HCT116 (cell line): Measurements from ENCODE around the gene WWTR1. TPM values are rescaled to one million over a fixed set of nuclear protein-coding genes. Genes with fewer than 3 reads are reported as not detected.

Experiments used
- ATAC-seq: fragments of 200-7000 bp; cut with Tn5 transposase; 2 replicates; pipeline ENCODE4 v1.9.1; 2020; ENCODE audit warnings: mild to moderate bottlenecking, moderate library complexity
- BruUV-seq: library from RNA; stranded (reverse); fragments of 400-500 nt; replicated peaks from 2 replicates; lab custom pipeline; 2021; lab: Mats Ljungman, UMichigan
- CTCF ChIA-PET: fragments of 300-600 bp; sonication (Branson Sonifier 250); formaldehyde crosslinking; loops from one replicate; lab custom pipeline; 2021; ENCODE audit warnings: antibody characterized with exemption; lab: Charles Lee
- POLR2A ChIA-PET: fragments of 300-600, 350-600 bp; sonication (Branson Sonifier 250); formaldehyde crosslinking; loops from one replicate; lab custom pipeline; 2021; ENCODE audit warnings: antibody characterized with exemption; lab: Charles Lee
- RAD21 ChIA-PET, 2 experiments: fragments of 300-600 bp; sonication (Branson Sonifier 250); formaldehyde crosslinking; loops; one replicate each; lab custom pipeline; 2023; ENCODE audit warnings: low total read pairs in 2 of 2; ENCODE audit not compliant: uncharacterized antibody in 2 of 2, unreplicated experiment in 2 of 2, low non-redundant PET in 1 of 2; lab: Charles Lee
- DNase-seq: peaks from one replicate; pipeline ENCODE4 v3.0.0-alpha.2; 2010; ENCODE audit warnings: low read depth, low spot score
- H2AFZ ChIP-seq: fragments of 200-600 bp; shearing (Covaris generic), sonication (generic); 2 replicates; pipeline ENCODE4 v1.6.1; 2017; ENCODE audit warnings: low read depth, mixed run types, mixed read lengths, antibody characterized with exemption, low read length; ENCODE audit not compliant: poor library complexity, severe bottlenecking
- H3K27ac ChIP-seq: 2 replicates; pipeline ENCODE4 v1.5.1; 2012; ENCODE audit warnings: low read depth, low read length
- H3K27me3 ChIP-seq: fragments of 200-600 bp; sonication (generic); 2 replicates; pipeline ENCODE4 v1.6.1; 2016; ENCODE audit warnings: mixed run types, low read length, mixed read lengths; ENCODE audit not compliant: insufficient read depth
- H3K36me3 ChIP-seq, 2 experiments: fragments of 200-500 bp in 1 of 2; fragments of 200-600 bp in 1 of 2; sonication (Bioruptor generic) in 1 of 2; sonication (generic) in 1 of 2; 2 replicates each; pipeline versions ENCODE4 v1.5.1 to v1.6.1; 2014 to 2016; ENCODE audit warnings: low read length in 2 of 2, inconsistent platforms in 1 of 2, mixed read lengths in 1 of 2, mixed run types in 1 of 2; ENCODE audit not compliant: insufficient read depth in 2 of 2, control insufficient read depth in 1 of 2
- H3K4me1 ChIP-seq, 2 experiments: fragments of 200-600 bp in 1 of 2; sonication (generic) in 1 of 2; 2 replicates each; pipeline versions ENCODE4 v1.5.1 to v1.6.1; 2012 to 2017; ENCODE audit warnings: low read length in 2 of 2, inconsistent platforms in 1 of 2, mild to moderate bottlenecking in 1 of 2, mixed read lengths in 1 of 2, mixed run types in 1 of 2, moderate library complexity in 1 of 2; ENCODE audit not compliant: insufficient read depth in 2 of 2, control insufficient read depth in 1 of 2
- H3K4me2 ChIP-seq: fragments of 200-600 bp; sonication (generic); 2 replicates; pipeline ENCODE4 v1.6.1; 2017; ENCODE audit warnings: mixed run types, low read length, mixed read lengths
- H3K4me3 ChIP-seq, 2 experiments: fragments of 200-600 bp in 1 of 2; sonication (generic) in 1 of 2; replicated peaks in 1 of 2; 2 replicates each; pipeline ENCODE4 v1.5.1; 2011 to 2016; ENCODE audit warnings: low read length in 2 of 2, control low read depth in 1 of 2, low read depth in 1 of 2, mild to moderate bottlenecking in 1 of 2, mixed read lengths in 1 of 2, mixed run types in 1 of 2
- H3K79me2 ChIP-seq: fragments of 200-600 bp; sonication (generic); 2 replicates; pipeline ENCODE4 v1.6.1; 2017; ENCODE audit warnings: mild to moderate bottlenecking, mixed run types, low read length, moderate library complexity, mixed read lengths; ENCODE audit not compliant: insufficient read depth
- H3K9ac ChIP-seq: fragments of 200-600 bp; sonication (generic); 2 replicates; pipeline ENCODE4 v1.6.1; 2016; ENCODE audit warnings: low read length, mixed read lengths
- H3K9me2 ChIP-seq: fragments of 200-600 bp; sonication (generic), shearing (Covaris generic); 2 replicates; pipeline ENCODE4 v1.6.1; 2017; ENCODE audit warnings: mixed run types, mild to moderate bottlenecking, moderate library complexity; ENCODE audit not compliant: insufficient read depth
- H3K9me3 ChIP-seq, 2 experiments: fragments of 200-500 bp in 1 of 2; fragments of 200-600 bp in 1 of 2; sonication (Bioruptor generic) in 1 of 2; sonication (generic) in 1 of 2; 2 replicates each; pipeline ENCODE4 v1.6.1; 2014 to 2017; ENCODE audit warnings: low read length in 2 of 2, mixed read lengths in 2 of 2, inconsistent platforms in 1 of 2, low read depth in 1 of 2, mild to moderate bottlenecking in 1 of 2, mixed run types in 1 of 2, moderate library complexity in 1 of 2; ENCODE audit not compliant: control insufficient read depth in 1 of 2, insufficient read depth in 1 of 2
- H4K20me1 ChIP-seq: fragments of 200-600 bp; sonication (generic), shearing (Covaris generic); 2 replicates; pipeline ENCODE4 v1.6.1; 2017; ENCODE audit warnings: mixed run types, mild to moderate bottlenecking, moderate library complexity; ENCODE audit not compliant: insufficient read depth
- CBX3 ChIP-seq: IDR thresholded peaks from 2 replicates; pipeline ENCODE4 v1.6.1; 2012; ENCODE audit warnings: low read depth
- CEBPB ChIP-seq: IDR thresholded peaks from 2 replicates; pipeline ENCODE4 v1.6.1; 2012; ENCODE audit warnings: low read depth
- EZH2phosphoT487 ChIP-seq: fragments of 200-600 bp; IDR thresholded peaks from 2 replicates; pipeline ENCODE4 v1.6.1; 2018; ENCODE audit warnings: antibody characterized with exemption, borderline replicate concordance
- FOSL1 ChIP-seq: IDR thresholded peaks from 2 replicates; pipeline ENCODE4 v1.6.1; 2012; ENCODE audit warnings: low read depth
- JUND ChIP-seq: IDR thresholded peaks from 2 replicates; pipeline ENCODE4 v1.6.1; 2012
- POLR2A ChIP-seq: IDR thresholded peaks from 2 replicates; pipeline ENCODE4 v1.7.0; 2011; ENCODE audit warnings: borderline replicate concordance; ENCODE audit not compliant: insufficient read depth, insufficient read length; ENCODE audit errors: extremely low read depth
- SP1 ChIP-seq: IDR thresholded peaks from 2 replicates; pipeline ENCODE4 v1.6.1; 2012; ENCODE audit warnings: low read depth
- SRF ChIP-seq: IDR thresholded peaks from 2 replicates; pipeline ENCODE4 v1.6.1; 2012; ENCODE audit warnings: low read depth
- TCF7L2 ChIP-seq: IDR thresholded peaks from 2 replicates; pipeline ENCODE4 v1.7.0; 2011; ENCODE audit warnings: borderline replicate concordance, inconsistent platforms; ENCODE audit not compliant: insufficient read depth, insufficient read length; ENCODE audit errors: extremely low read depth
- YY1 ChIP-seq: IDR thresholded peaks from 2 replicates; pipeline ENCODE4 v1.6.1; 2011; ENCODE audit warnings: low read length, low read depth, moderate library complexity, mild to moderate bottlenecking; ENCODE audit not compliant: insufficient replicate concordance; ENCODE audit errors: extremely low read depth
- ZFX ChIP-seq: fragments of 450-650 bp; IDR thresholded peaks from 2 replicates; pipeline ENCODE4 v1.6.1; 2017
- intact Hi-C: fragments of 100-400 bp; cut with micrococcal nuclease; formaldehyde crosslinking; loops from 2 replicates; pipeline ENCODE4 v1.10.0; 2022
- total RNA-seq: library from RNA; stranded (reverse); gene quantifications from one replicate; pipeline ENCODE4 v1.2.1, GENCODE V29; 2021; ENCODE audit not compliant: unreplicated experiment
- TF ChIP-seq, protein P1 (sequence below), 3 experiments: fragments of 200-600 bp in 1 of 3; sonication (generic) in 1 of 3; IDR thresholded peaks in 2 of 3; conservative IDR thresholded peaks in 1 of 3; 2 replicates each; pipeline ENCODE4 v1.5.1; 2012 to 2017; ENCODE audit warnings: low read depth in 2 of 3, low read length in 2 of 3, antibody characterized with exemption in 1 of 3, borderline replicate concordance in 1 of 3, control low read depth in 1 of 3, mild to moderate bottlenecking in 1 of 3, mixed read lengths in 1 of 3, mixed run types in 1 of 3, moderate library complexity in 1 of 3; ENCODE audit not compliant: insufficient read depth in 1 of 3
- TF ChIP-seq, protein P2 (sequence below): IDR thresholded peaks from 2 replicates; pipeline ENCODE4 v1.6.1; 2012
- TF ChIP-seq, protein P3 (sequence below): IDR thresholded peaks from 2 replicates; pipeline ENCODE4 v1.6.1; 2012; ENCODE audit warnings: low read depth

WWTR1 gene
- total RNA-seq, 1 experiment from 2014 or later: 46.9 TPM

DNA sequence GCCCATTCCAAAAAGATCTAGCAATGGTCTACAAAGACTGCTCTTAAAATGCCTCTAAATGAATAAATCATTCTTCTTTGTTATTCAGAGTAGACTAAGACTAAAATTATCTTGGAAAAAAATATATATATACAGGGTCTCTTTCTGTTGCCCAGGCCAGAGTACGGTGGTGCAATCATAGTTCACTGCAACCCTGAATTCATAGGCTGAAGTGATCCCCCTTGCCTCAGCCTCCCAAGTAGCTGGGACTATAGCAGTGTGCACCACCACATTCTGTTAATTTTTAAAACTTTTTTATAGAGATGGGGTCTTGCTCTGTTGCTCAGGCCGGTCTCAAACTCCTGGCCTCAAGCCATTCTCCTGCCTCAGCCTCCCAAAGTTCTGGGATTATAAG lies 18.7 kb downstream of the WWTR1 start:
- no peaks in the 10 kb centered on the region for H3K9me2 ChIP-seq
- H3K36me3 ChIP-seq: no peaks in the 10 kb centered on the region
- no peak overlapping the region for H3K9ac ChIP-seq
- ATAC-seq: no peak
- no peaks in the 10 kb centered on the region for H3K27me3 ChIP-seq
- no peak for DNase-seq
- TF ChIP-seq SRF (no peak), POLR2A (no peak), JUND (no peak), EZH2phosphoT487 (no peak), TCF7L2 (no peak), FOSL1 (no peak), ZFX (no peak), CBX3 (no peak), SP1 (no peak), YY1 (no peak), CEBPB (no peak)
- TF ChIP-seq, protein P1, sequence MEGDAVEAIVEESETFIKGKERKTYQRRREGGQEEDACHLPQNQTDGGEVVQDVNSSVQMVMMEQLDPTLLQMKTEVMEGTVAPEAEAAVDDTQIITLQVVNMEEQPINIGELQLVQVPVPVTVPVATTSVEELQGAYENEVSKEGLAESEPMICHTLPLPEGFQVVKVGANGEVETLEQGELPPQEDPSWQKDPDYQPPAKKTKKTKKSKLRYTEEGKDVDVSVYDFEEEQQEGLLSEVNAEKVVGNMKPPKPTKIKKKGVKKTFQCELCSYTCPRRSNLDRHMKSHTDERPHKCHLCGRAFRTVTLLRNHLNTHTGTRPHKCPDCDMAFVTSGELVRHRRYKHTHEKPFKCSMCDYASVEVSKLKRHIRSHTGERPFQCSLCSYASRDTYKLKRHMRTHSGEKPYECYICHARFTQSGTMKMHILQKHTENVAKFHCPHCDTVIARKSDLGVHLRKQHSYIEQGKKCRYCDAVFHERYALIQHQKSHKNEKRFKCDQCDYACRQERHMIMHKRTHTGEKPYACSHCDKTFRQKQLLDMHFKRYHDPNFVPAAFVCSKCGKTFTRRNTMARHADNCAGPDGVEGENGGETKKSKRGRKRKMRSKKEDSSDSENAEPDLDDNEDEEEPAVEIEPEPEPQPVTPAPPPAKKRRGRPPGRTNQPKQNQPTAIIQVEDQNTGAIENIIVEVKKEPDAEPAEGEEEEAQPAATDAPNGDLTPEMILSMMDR (IDR thresholded peaks at IDR 0.05 in 2 of 3, conservative IDR thresholded peaks at IDR 0.05 in 1 of 3; ENCODE audit: borderline replicate concordance in 1 of 3, insufficient read depth in 1 of 3, low read depth in 2 of 3, low read length in 2 of 3): no peak
- TF ChIP-seq, protein P2, sequence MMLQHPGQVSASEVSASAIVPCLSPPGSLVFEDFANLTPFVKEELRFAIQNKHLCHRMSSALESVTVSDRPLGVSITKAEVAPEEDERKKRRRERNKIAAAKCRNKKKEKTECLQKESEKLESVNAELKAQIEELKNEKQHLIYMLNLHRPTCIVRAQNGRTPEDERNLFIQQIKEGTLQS: no peak
- TF ChIP-seq, protein P3, sequence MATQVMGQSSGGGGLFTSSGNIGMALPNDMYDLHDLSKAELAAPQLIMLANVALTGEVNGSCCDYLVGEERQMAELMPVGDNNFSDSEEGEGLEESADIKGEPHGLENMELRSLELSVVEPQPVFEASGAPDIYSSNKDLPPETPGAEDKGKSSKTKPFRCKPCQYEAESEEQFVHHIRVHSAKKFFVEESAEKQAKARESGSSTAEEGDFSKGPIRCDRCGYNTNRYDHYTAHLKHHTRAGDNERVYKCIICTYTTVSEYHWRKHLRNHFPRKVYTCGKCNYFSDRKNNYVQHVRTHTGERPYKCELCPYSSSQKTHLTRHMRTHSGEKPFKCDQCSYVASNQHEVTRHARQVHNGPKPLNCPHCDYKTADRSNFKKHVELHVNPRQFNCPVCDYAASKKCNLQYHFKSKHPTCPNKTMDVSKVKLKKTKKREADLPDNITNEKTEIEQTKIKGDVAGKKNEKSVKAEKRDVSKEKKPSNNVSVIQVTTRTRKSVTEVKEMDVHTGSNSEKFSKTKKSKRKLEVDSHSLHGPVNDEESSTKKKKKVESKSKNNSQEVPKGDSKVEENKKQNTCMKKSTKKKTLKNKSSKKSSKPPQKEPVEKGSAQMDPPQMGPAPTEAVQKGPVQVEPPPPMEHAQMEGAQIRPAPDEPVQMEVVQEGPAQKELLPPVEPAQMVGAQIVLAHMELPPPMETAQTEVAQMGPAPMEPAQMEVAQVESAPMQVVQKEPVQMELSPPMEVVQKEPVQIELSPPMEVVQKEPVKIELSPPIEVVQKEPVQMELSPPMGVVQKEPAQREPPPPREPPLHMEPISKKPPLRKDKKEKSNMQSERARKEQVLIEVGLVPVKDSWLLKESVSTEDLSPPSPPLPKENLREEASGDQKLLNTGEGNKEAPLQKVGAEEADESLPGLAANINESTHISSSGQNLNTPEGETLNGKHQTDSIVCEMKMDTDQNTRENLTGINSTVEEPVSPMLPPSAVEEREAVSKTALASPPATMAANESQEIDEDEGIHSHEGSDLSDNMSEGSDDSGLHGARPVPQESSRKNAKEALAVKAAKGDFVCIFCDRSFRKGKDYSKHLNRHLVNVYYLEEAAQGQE: no peak
- peaks cover 72% of the 10 kb centered on the region for H3K79me2 ChIP-seq
- no peaks in the 10 kb centered on the region for H3K9me3 ChIP-seq
- RAD21 ChIA-PET: no interaction called here
- H4K20me1 ChIP-seq: no peaks in the 10 kb centered on the region
- no TSS peak for BruUV-seq
- no peak overlapping the region for H3K4me2 ChIP-seq
- no peak overlapping the region for H2AFZ ChIP-seq
- POLR2A ChIA-PET: interaction anchor here (1.2 kb wide), 1 partner anchor 19 kb away, joined by 4 read pairs; the partner anchor contains the start of gene WWTR1
- intact Hi-C loops: no loop called here
- CTCF ChIA-PET: no interaction called here
- no peaks in the 10 kb centered on the region for H3K4me1 ChIP-seq
- no peak overlapping the region for H3K27ac ChIP-seq
- no peak overlapping the region for H3K4me3 ChIP-seq
